Nephron progenitor cell (in vitro differentiated cells): ENCODE results near the gene SMAD4.
A peak's percentile ranks its signal among the peaks of the same experiment; 100 is the strongest.

Source experiments
- DNase-seq: peaks from one replicate; pipeline ENCODE4 v3.0.0; 2021
- H3K27ac Mint-ChIP-seq: 2 replicates; pipeline ENCODE4 v1.8.0; 2021; ENCODE audit warnings: mild to moderate bottlenecking, moderate library complexity, mixed read lengths
- H3K27me3 Mint-ChIP-seq: 2 replicates; pipeline ENCODE4 v1.8.0; 2021; ENCODE audit warnings: mild to moderate bottlenecking, low read depth, mixed read lengths; ENCODE audit not compliant: poor library complexity
- H3K36me3 Mint-ChIP-seq: 2 replicates; pipeline ENCODE4 v1.8.0; 2021; ENCODE audit warnings: low read depth, mixed read lengths
- H3K4me1 Mint-ChIP-seq: 2 replicates; pipeline ENCODE4 v1.8.0; 2021; ENCODE audit warnings: mixed read lengths
- H3K4me3 Mint-ChIP-seq: 2 replicates; pipeline ENCODE4 v1.8.0; 2021; ENCODE audit warnings: mild to moderate bottlenecking, moderate library complexity, mixed read lengths
- H3K9me3 Mint-ChIP-seq: 2 replicates; pipeline ENCODE4 v1.8.0; 2021; ENCODE audit warnings: mild to moderate bottlenecking, moderate library complexity, mixed read lengths
- CTCF ChIP-seq: fragments of 200-600 bp; sonication (generic); IDR thresholded peaks from 2 replicates; pipeline ENCODE4 v1.5.0; 2021; ENCODE audit warnings: antibody characterized with exemption

The SMAD4 gene

DNA sequence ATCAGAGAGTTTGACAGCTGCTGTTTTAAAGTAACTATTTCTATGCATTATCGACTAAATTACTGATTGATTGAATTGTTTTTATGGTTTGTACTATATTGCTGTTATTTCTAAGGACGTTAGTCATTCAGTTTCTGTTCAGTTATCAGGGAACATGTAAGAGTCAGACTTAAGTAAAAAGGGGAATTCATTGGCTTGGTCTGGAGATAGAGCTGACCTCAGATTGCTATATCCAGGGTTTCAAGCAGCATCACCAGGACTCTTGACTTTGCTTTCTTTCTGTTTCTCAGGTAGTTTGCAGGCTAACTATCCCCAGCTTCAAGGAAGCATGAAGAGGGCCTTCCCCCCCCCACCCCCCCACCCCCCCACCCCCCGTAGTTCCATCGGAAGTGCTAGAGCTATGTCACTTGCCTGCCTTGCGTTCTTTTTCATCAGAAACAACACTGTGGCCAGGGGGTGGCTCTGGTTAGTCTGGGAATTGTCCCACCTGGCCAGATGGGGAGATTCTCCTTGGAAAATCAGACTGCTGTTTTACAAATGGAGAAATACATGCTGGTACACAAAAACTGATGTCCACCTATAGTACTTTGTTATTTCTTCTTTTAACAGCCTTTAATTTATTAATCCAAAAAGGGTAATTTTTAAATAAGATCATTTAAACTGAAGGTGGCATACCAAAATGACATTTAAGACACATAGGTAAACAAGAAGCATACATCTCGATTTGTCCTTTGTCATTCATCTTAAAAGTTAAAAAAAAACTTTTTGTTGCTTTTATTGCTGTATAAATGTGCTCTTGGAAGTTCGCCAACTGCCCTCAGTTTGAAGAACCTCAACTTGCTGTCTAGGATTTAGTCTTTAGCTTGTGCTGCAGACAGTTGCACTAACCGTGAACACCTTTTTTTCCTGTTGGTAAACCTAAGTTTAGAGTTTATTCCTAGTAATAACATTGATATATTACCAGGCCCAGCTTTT, 9.4 kb downstream of the SMAD4 start:
- TF ChIP-seq CTCF: no peak
- no peak overlapping the region for H3K4me3 Mint-ChIP-seq
- peaks cover 24% of the 10 kb centered on the region for H3K4me1 Mint-ChIP-seq
- H3K9me3 Mint-ChIP-seq: peaks cover 13% of the 10 kb centered on the region
- peaks cover 68% of the 10 kb centered on the region for H3K36me3 Mint-ChIP-seq
- H3K27me3 Mint-ChIP-seq: no peaks in the 10 kb centered on the region
- peak overlapping the region; percentile 75 for H3K27ac Mint-ChIP-seq
- no peak for DNase-seq

DNA sequence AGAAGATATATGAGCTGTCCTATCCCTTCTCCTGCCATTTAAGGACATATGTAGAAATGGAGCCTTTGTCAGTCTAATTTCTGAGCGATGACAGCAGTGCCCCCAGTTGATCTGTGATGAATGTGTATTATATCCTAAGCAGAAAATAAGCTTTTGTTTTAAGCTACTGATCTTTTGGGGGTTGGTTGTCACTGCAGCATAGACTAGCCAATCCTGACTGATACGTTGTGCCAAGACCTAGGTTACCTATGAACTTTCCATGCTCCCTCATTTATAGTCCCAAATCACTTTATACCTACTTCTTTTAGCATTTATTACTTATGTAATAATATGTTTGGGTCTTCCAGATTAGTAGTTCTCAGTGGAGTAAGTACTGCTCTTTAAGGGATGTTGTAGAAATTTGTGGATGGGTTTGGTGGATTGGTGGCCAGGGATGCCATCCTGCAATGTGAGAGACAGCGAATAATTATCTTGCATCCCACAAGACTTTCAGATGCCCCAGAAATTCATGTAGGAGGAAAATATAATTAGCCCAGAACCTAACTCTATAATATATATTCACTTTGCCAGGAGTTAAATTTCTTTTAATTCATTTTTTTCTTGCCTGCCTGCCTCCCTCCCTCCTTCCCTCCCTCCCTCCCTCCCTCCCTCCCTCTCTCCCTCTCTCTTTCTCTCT, 11.8 kb downstream of the SMAD4 start:
- Mint-ChIP-seq H3K9me3 (peaks cover 13% of the 10 kb centered on the region), H3K4me3 (no peak overlapping the region), H3K27ac (no peak overlapping the region), H3K4me1 (peaks cover 18% of the 10 kb centered on the region), H3K27me3 (no peaks in the 10 kb centered on the region), H3K36me3 (peaks cover 64% of the 10 kb centered on the region)
- no peak for TF ChIP-seq CTCF
- no peak for DNase-seq

- no peak for DNase-seq
- no peak overlapping the region for H3K4me3 Mint-ChIP-seq
- peak overlapping the region; percentile 1 for H3K27ac Mint-ChIP-seq
- no peaks in the 10 kb centered on the region for H3K27me3 Mint-ChIP-seq
- peaks cover 69% of the 10 kb centered on the region for H3K36me3 Mint-ChIP-seq
- no peak for TF ChIP-seq CTCF
- H3K4me1 Mint-ChIP-seq: peaks cover 7% of the 10 kb centered on the region
- H3K9me3 Mint-ChIP-seq: peaks cover 13% of the 10 kb centered on the region
These were observed 15.0 kb downstream of the SMAD4 start for GRCh38 chr18:51044928-51045585.

GRCh38 chr18:51048190-51048589, 18.2 kb downstream of the SMAD4 start:
- Mint-ChIP-seq H3K36me3 (peaks cover 61% of the 10 kb centered on the region), H3K9me3 (no peaks in the 10 kb centered on the region), H3K4me1 (peaks cover 7% of the 10 kb centered on the region), H3K27me3 (no peaks in the 10 kb centered on the region), H3K4me3 (no peak overlapping the region), H3K27ac (no peak overlapping the region)
- DNase-seq: no peak
- no peak for TF ChIP-seq CTCF

- H3K27me3 Mint-ChIP-seq: no peaks in the 10 kb centered on the region
- TF ChIP-seq CTCF: no peak
- peaks cover 61% of the 10 kb centered on the region for H3K36me3 Mint-ChIP-seq
- H3K9me3 Mint-ChIP-seq: no peaks in the 10 kb centered on the region
- DNase-seq: no peak
- H3K27ac Mint-ChIP-seq: no peak overlapping the region
- H3K4me1 Mint-ChIP-seq: peaks cover 7% of the 10 kb centered on the region
- H3K4me3 Mint-ChIP-seq: no peak overlapping the region
These were observed 19.1 kb downstream of the SMAD4 start for GRCh38 chr18:51049137-51049536.
